ENCODE data around the gene SCMH1.
"Not testable (repeated sequence)": the region's sequence is repeated elsewhere in the genome, so short reads cannot be mapped to it uniquely, and the experiment has no call there.

Gene SCMH1

DNA sequence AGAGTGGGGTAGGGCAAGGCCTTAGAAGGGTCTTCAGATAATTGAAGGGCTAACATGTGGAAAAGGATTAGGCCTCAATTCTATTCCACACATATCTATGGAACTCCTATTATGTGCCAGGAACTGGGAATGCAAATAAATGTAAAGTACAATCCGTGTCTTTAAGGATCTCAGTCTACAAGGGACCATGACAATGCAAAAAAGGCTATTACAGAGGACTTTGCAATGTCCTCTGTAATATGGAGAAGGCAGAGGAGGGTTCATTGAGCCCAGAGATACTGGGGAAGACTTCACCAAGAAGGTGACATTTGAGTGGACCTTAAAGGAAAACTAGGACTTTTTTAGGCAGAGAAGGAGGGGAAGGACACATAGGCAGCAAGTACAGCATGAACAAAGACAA is 4.5 kb upstream of the SCMH1 start:
- DNase-seq: no peak

DNA sequence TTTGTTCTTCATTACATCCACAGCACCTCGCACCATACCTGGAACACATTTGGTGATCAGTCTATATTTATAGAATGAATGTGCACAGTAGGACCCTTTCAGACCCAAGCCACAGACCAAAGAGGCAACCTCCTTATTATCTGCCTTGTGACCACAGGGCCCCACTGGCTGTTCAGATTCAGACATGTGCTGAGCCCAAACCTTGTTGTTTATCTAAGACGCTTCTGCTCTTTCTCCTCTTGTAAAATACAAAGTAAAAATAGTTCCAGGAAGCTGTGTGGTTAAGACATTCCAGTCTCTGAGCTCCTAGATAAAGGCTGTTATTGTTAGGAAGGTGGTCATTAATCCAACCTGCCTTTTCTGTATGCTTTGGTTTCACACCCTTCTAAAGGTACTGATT is 3.6 kb upstream of the SCMH1 start:
- DNase-seq: no peak

DNA sequence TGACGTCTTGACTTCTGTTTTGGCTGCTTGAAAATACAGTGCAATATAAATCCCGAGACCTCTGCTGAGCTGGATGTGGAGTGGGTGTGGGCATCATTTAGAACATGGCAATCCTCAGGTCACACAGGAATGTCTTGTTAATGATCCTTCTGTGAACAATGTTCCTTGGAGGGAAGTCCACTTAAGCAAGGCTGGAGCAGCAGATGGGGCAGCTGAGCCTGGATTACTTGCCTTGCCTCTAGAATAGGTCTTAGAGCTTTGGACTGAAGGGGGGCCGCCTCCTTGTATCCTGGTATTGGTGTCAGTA is 926 bp upstream of the SCMH1 start:
- no peak for DNase-seq

DNA sequence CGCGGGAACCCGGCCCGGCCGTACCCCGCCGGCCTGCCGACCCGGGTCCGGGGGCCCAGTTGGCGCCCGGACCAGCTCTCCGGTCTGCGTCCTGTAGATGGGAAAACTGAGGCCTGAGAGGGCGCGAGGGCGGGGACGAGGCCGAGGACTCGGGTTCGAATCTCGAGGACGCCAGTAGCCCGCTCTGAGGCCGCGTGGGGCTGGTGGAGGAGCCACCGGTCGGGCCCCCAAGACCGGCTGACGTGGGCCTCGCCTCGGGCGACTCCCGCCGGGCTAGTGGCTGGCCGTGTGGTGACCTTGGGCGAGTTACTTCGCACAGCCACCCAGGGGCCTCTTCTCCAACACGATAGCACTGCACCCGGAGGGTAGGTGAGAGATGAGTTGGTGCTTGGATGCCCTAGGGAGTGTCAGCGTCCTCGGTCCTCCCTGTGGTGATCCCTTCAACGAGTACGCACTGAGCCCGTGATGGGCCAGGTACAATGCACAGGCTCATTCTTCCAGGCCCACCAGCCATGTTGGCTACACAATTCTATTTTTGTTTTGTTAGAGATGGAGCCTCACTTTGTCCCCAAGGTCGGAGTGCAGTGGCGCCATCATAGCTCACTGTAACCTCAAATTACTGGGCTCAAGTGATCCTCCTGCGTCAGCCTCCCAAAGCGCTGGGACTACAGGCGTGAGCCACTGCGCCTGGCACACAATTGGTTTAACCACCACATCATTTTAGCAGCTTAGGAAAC is 404 bp upstream of the SCMH1 start:
- no peak for DNase-seq

DNA sequence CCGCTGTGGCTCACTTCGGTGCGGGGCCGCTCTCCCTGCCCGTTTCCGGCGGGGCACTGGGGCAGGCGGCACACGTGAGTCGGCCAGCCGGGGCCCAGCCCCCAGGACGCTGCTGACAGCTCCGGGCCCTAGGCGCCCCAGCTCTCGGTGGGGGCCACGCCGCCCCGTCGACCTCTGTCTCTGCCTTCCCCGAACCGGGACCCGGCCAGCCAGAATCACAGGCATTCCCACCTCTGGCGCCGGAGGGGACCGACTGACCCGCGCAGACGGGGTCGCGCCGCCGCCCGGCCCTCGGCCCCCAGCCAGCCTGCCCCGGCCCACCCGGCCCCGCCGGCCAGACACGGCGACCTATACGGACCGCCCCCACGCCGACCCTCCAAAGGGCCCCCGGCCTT is 755 bp downstream of the SCMH1 start:
- DNase-seq: peak; percentile 3

DNA sequence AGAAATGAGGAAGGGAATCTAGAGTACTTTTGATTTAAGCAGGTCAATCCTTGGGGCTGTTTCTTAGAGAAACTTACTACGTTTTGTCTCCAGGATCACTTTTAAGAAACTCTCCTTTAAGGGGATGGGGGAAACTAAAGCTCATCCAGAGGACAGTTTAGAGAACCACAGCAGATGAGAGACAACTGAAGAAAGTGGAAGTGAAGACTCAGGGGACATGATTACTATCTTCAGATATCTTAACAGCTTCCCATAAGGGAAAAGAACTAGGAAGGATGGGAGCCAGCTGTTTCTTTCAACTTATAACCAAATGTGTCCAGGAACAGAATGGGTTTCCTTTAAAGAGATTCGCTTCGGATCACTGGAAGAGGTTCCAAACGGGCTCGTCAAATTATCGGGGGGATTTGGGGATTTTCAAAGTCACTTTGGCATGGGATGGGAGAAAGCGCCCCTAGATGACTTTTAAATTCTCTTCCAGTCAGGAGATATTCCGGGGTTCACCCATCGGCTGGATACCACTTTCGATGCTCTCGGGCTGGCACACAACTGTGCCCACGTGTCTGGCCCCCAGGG is 1.2 kb downstream of the SCMH1 start:
- DNase-seq: peak; percentile 20

DNA sequence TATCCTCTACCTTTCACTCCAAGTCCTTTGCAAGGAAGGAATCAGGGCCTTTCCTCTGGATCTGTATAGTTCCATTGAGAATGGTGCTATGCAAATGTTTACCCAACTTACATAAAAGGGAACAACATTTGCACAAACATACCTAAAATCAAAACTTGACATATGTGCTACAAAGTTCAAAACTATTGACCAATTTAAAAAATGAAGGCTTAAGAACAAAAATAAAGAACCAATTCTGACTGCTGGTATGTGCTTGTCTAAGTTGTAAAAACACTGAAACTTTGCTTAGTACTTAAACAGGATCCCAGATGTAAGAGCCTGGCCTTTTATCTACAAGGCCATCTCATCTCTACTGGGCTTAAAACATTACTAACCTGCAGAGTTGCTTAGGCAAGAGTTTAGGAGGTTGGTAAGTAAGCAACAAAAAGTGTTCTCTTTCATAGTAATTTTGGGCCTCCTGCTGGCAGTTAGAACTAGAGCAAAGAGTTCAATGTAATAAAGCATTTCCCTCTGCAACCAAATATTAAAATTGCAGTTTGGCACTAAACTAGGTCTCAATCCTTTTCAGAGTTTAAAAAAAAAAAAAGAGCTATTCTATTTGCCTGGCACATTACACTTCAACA is 2.0 kb downstream of the SCMH1 start:
- no peak for DNase-seq

DNA sequence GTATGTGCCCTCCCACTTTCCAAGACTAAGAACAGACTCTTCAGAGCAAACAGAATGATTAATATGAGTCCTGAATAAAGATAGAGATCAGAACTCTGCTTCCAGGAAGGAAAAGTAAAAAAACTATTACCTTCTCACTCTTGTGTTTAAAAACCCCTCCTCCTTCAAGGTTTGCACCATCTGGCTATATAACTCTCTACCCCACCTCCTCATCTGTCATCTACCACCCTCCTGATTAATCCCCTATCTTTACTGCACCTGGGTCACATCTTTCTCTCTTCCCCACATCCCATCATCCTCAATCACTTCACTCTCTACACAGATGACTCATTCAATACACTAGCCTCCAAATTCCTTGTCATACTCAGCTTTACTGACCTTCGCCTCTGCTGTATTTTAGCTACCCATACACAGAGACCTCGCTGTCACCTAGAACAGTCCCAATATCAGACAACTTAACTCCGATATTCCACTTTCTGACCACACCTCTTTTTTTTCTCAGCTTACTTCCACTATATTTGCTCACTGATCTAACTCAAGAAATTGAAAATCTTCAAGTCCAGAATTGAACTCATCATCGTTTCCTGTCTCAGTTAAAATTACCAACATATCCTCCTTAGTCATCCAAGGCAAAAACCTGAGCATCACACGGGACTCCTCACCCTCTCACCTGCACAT is 3.7 kb downstream of the SCMH1 start:
- DNase-seq: no peak

DNA sequence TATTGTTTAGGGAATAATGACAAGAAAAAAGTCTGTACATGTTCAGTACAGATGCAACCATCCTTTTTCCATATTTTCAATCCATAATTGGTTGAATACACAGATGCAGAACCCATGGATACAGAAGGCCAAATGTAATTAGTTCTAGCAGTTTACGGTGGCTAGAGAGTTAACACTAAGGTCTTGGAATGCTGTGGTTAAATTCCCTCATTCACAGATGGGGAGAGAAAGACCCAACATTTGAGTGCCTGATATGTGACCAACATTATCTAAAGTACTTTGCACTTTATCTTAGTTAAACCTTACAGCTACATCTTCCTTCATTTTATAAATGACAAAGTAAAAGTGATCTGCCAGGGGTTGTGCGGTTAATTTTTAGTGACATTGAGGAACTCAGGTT is 5.3 kb downstream of the SCMH1 start:
- DNase-seq: no peak

DNA sequence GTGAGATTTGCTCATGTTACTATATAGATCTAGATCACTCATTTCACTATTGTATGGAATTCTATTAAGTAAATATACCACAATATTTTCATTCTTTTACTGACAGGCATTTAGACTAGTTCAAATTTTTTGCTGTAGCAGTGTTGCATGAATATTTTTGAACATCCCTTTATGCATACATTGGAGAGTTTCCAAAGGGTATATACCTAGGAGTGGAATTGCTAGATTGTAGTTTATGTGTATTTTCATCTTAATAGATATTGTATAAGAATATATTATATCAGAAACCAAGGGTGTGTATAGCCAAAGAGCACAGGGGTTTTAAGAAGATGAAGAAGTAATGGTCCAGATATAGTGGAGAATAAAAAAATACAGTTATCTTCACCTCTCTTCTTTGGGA is 6.2 kb downstream of the SCMH1 start:
- DNase-seq: no peak

DNA sequence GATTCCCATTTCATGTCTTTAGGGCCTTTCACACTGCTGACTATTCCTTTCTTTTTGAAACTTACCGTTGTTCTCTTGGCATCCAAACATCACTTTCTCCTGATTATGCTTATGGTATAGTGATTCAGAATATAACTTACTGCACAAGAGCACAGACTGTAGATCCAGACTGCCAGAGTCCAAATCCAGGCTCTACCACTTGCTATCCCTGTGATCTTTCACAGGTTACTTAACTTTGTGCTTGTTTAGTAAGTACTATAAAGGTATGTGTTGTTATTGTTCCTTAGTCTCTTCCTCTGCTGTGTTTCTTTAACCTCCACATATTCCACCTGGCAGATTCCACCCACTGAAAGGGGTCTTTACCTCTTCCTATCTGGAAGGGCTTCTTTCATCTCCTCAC is 8.4 kb downstream of the SCMH1 start:
- DNase-seq: no peak

DNA sequence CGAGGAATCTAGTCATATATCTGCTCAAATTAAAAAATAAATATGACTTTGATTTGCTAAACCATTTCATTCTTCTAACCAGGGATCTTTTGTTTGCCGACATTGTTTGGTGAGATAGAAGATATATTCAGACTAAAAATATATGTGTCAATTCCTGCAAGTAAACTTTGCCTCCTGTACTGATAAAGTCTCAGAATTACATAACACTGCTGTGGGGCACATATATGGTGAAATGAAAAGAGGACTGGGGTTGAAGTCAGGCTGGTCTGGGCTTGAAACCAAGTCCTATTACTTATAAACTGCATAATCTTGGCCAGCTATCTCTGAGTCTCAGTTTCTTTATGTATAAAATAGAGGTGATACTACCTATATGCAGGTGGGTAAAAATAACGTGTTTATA is 9.8 kb downstream of the SCMH1 start:
- DNase-seq: no peak

DNA sequence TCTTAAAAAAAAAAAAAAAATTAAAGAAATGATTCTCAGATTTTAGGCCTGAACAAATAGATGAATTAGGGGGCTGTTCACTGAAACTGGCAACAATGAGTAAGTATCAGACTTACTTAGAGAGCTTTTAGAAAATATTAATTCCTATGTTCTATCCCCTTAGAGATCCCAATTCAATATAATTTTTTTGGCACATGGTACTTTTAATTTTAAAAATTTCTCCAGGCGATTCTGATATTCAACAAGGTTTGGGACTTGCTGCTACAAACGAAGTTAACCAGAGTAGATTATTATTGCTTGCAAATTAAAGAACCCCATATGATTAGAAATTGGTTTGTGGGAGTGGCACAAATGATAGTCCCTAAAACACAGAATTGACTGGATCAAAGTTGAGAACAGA is 11.4 kb downstream of the SCMH1 start:
- DNase-seq: no peak

DNA sequence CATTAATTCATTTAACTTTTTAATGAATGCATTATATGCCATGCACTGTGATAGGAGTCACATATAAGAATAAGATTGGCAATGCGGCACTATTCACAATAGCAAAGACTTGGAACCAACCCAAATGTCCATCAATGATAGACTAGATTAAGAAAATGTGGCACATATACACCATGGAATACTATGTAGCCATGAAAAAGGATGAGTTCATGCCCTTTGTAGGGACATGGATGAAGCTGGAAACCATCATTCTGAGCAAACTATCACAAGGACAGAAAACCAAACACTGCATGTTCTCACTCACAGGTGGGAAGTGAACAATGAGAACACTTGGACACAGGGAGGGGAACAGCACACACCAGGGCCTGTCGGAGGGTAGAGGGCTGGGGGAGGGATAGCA is 12.9 kb downstream of the SCMH1 start:
- DNase-seq: not testable (repeated sequence)

DNA sequence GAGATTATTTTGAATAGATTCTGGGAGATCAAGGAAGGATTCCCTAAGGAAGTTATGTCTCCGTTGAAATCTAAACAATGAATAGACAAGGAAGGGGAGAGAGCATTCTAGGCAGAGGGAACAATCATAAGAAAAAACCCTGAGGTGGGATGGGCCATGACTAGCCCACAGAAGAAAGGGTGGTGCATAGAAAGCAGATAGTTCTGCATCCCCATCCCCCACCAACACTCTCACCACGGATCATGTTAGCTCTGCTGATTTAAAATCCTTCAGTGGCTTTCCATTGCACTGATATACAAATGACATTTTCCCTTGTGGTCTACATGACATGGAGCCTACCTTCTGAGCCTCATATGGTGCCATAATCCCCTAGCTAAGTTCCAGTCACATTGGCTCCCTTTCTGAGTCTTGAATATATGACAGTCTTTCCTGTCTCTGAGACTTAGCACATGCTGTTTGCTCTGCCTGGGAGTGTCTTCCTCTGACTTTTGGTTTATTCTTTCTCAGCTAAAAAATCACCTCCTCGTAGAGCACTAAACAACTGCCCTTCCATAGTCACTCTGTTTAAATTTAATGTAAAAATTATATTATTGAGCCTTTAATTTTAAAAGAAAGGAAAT is 15.2 kb downstream of the SCMH1 start:
- no peak for DNase-seq

DNA sequence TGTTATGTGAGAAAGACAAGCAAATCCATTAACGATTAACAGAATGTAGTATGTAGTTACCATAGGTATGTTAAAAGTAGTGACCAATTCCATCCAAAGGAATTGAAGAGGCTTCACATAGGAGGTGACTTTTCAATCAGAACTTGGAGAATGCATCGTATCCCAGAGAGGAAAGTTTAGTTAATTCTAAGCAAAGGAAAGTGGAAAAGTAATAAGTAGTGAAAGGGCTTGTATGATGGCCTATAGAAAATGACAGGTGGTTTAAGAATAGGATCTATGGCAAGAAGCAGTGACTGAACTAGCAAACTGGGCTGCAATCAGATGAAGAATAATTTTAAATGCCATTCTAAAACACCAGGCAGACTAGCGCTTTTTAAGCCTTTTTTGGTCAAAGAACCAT is 16.6 kb downstream of the SCMH1 start:
- DNase-seq: no peak

DNA sequence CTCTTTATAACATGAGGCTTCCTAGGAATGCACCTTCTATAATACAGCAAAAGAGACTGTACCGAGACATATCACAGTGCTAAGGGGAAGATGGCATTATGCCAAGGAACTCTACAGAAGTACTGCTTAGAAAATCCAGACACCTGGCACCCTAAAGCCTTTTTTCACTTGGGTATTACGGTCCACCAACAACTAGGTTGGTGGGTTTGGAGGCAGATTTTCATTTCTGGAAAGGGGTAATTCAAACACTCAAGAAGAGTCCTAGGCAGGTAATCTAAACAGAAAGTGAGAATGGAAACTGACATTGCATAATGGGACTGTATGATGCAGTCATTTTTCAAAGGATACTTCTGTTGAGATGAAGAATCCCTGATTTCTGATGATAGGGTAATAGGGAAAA is 19.6 kb downstream of the SCMH1 start:
- no peak for DNase-seq

DNA sequence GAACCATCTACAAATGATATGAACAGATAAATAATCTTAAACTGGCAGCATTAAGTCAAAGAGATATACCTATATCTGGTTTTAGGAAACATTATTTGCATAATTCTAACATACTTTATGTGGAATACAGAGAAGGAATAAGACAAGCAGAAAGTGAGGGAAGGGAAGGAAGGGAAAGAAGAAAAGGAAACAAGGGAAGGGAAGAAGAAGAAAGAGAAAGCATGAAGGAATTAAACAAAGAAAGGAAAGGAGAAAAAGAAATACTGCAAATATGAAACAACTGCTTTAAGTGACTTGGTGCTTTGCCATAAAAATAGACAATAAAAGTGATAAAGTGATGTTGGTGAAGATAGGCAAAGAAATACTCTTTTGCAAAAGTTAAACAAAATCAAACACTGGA is 20.1 kb downstream of the SCMH1 start:
- no peak for DNase-seq

DNA sequence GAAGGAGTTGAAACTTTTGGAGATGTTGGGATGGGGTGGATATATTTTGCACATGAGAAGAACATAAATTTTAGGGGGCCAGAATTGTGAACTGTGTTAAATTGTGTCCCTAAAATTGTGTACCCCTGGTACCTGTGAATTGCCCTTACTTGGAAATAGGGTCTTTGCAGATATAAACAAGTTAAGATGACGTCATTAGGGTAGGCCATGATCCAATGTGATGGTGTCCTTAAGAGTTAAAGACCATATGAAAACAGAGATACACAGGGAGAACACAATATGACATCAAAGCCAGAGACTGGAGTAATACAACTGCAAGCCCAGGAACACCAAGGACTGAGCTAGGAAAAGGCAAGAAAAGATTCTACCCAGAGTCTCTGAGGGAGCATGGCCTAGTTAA is 24.0 kb downstream of the SCMH1 start:
- no peak for DNase-seq

DNA sequence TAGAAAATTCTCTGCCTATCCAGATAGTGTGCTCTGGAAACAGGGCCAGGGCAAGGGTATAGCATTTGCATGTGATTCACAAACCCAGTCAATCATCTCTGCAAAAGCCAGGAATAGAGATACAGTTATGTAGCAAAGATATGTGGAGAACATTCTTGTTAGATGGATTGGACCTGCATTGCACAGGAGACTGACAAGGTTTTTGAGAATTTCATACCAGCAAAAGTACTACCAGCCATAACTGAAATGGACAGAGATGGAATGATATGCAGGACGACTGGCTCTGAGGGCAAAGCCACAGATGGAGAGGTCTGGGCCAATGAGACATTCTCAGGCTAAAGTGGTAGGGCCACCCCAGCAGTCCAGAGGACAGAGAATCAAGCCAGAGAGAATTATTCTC is 24.7 kb downstream of the SCMH1 start:
- no peak for DNase-seq

DNA sequence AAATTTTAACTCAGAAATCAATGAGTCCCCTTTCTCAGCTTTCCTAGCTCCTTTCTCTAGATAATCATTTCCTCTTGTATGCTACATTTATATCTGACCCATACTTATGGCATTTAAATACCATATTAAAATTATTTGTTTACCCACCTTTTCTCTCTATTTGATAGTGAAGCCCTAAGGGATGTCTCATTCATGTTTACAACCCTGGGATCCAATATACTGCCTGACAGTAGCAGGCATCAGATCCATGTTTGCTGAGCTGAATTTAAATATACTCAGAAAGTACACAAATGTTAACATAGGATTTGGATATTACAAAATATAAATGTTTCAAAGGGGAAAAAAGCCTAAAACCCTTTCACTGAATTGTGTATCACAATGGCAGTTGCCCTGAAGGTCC is 26.5 kb downstream of the SCMH1 start:
- DNase-seq: no peak

DNA sequence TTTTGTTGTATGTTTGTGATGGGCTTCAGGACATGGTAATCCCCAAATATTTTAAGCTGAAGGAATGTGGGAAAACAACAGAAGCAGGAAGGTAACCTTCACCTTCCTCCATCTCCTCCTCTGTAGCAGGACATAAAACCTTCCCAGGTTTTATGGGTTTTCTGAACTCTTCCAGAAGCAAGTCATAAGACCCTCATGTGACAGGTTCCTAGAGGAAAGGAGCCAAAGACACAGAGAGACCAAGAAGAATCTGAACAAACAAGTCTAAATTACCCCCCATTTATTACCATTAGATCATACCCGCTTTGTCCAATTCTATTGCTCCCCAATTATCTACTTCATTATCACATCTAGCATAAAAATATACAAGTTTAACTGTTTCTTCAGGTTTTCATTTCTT is 28.8 kb downstream of the SCMH1 start:
- no peak for DNase-seq

DNA sequence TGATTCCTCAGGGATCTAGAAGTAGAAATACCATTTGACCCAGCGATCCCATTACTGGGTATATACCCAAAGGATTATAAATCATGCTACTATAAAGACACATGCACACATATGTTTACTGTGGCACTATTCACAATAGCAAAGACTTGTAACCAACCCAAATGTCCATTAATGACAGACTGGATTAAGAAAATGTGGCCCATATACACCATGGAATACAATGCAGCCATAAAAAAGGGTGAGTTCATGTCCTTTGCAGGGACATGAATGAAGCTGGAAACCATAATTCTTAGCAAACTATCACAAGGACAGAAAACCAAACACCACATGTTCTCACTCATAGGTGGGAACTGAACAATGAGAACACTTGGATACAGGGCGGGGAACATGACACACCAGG is 30.5 kb downstream of the SCMH1 start:
- DNase-seq: not testable (repeated sequence)

DNA sequence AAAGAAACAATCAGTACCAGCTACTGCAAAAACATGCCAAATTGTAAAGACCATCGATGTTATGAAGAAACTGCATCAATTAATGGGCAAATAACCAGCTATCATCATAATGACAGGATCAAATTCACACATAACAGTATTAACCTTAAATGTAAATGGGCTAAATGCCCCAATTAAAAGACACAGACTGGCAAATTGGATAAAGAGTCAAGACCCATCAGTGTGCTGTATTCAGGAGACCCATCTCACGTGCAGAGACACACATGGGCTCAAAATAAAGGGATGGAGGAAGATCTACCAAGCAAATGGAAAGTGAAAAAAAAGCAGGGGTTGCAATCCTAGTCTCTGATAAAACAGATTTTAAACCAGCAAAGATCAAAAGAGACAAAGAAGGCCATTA is 35.1 kb downstream of the SCMH1 start:
- DNase-seq: not testable (repeated sequence)
